NCI-H1048 (cell line): ENCODE results near the gene HDAC5.
A peak's percentile ranks its signal among the peaks of the same experiment; 100 is the strongest.

Experiments
- DNase-seq: peaks from one replicate; lab custom pipeline; 2025; lab: John Stamatoyannopoulos, UW

Gene HDAC5

DNA sequence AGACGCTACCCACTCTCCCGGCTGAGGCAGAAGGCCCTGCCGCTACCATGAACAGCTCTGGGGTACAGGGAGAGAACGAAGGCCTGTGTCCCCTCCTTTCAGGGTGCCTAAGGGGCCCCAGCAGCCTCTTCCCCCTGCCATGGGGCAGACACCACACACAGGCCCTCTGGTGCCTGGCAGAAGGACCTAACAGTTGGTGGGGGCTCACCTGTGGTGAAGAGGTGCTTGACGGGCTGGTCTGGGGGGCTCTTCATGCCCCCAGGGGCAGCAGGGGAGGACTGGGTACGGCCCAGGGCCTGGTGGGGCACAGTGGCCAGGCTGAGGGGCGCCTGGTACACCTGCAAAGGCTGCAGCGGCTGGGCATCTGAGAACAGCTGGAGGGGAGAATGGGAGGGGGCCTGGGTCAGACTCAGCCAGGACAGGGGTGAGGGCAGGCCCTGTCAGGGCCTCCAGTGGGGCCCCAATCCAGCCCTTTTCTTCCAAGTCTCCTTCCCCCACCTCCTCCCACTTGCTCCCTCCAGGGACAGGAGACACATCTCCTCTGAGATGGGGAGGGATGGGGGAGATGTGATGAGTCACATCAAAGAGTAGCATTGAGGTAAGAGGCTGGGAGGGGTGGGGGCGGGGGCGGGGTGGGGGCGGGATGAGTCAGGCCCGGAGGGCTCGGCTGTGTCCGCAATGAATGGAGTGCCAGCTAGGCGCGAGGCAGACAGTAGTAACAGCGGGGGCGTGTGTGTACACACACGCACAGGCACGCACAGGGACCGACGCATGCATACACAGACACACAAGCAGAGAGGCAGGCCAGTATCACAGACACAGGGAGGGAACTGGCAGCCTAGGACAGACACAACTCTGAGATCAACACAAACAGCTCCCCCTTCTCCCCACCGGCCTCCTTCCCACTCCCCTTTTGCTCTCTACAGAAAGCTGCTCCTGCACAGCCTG lies 36.8 kb downstream of the HDAC5 start:
- no peak for DNase-seq

DNA sequence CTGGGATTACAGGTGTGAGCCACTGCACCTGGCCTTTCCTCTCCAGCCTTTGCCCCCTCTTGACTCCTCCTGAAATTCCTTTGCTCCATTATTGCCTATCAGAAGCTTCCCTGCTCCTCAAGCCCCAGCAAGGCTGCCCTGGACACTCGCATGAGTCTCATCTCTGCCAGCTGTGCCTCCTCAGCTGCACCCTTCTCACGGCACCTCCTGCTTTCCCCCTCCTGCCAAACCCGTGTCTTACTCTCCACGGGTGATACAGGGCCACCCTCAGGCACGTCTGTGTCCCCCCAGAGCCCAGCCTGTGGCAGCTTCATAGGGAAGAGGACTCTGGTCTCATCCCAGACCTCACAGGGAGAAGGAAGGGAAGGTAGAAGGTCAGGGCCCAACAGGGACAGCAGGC lies 37.5 kb downstream of the HDAC5 start:
- DNase-seq, result no peak

DNA sequence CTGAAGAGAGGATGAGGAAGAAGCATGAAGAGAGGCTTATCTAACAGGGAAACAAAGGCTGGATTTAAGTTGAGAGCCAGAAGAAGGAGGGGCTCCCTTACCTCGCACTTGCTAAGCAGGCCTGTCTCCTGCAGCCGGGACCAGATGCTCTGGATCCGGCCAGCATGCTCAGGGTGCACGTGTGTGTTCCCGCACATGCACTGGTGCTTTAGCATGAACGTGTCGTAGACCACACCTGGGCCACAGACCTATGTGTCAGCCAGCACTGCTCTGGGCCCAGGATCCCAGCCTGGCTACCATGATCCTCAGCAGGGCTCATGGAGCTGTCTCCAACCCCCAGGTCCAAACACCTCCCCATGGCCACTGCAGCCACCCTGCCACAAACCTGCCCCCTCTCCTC lies 38.5 kb downstream of the HDAC5 start:
- DNase-seq, result no peak

DNA sequence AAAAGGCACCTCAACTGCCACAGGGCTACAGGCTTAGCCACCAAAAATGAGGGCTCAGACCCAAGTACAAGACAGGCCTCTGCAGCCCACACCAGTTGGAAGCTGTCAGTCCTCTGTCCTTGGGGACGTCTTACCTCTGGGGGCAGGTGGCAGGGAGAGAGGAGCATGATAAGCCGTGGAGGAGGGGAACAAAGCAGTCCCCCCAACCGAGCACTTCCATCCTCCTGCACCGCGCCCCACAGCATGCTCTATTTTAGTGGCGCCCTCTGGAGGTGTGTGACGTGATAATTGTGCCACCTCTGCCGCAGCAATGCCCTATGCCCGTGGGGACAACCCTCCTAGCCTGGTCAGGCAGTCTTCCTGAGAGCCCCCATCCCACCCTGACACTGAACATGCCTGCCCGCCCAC lies 39.3 kb downstream of the HDAC5 start:
- no peak for DNase-seq

DNA sequence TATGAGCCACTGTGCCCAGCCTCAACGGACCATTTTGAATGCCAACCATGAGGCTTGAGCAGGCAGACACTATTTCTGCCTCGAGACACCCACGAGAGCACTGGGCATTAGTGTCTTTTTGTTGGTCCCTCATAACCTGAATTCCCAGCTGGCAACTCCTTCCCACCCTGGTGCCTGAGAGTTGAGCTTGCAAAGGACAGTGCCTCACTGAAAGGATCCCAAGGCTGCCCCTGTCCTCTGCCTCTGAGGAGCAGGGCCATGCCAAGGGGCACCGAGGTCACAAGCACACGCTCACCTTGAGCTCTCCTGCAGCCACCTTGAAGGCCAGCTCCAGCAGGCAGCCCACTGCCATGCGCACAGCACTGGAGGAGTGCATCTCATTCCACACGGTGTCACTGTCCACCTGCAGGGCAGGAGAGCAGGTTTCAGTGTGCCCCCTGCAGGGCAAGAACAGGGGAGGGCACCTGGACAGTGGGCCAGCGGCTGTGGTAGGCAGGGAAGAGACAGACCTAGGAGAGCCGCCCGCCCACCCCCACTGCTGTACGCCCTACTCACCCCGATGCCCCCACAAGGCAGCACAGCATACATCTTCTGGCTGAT lies 40.1 kb downstream of the HDAC5 start:
- no peak for DNase-seq

DNA sequence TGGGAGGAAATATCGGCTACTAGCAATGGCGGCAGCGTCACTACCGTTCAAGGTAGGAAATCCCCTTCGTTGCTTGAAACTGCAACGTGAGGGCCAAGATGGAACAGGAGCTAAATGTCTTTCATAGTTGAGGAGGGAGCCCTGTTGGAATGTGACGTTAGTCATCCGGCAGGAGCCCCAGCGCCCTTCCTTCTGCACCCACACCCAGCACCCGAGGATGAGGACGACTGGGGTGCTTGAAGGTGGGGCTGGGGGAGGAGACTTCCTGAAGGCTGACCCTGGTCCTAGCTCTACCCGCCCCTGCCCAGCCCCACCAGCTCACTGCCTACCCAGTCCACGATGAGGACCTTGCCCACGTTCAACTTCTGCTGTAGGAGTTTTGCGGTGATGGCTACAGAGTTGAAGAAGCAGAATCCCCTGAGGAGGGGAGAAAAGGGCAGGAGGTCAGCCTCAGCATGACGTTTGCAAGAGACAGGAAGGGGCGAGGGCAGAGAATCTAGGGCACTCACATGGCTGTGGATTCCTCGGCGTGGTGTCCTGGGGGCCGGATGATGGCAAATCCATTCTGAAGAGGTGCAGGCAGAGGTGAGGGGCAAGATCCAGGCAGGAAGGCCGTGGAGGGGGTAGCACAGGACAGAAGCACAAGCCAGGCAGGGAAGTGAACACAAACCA lies 41.0 kb downstream of the HDAC5 start:
- DNase-seq, result no peak

DNA sequence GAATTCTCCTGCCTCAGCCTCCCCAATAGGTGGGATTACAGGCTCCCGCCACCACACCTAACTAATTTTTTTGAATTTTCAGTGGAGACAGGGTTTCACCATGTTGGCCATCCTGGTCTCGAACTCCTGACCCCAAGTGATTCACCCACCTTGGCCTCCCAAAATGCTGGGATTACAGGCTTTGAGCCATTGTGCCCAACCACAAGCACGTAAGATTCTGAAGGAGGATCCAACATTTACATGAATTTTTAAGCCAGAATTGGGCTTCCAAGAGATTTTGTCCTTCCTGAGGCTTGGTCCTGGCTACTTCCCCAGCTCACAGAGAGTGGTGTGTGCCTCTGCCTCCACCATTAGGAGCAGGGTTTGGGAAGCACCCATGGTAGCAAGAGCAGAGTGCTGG lies 41.8 kb downstream of the HDAC5 start:
- no peak for DNase-seq

DNA sequence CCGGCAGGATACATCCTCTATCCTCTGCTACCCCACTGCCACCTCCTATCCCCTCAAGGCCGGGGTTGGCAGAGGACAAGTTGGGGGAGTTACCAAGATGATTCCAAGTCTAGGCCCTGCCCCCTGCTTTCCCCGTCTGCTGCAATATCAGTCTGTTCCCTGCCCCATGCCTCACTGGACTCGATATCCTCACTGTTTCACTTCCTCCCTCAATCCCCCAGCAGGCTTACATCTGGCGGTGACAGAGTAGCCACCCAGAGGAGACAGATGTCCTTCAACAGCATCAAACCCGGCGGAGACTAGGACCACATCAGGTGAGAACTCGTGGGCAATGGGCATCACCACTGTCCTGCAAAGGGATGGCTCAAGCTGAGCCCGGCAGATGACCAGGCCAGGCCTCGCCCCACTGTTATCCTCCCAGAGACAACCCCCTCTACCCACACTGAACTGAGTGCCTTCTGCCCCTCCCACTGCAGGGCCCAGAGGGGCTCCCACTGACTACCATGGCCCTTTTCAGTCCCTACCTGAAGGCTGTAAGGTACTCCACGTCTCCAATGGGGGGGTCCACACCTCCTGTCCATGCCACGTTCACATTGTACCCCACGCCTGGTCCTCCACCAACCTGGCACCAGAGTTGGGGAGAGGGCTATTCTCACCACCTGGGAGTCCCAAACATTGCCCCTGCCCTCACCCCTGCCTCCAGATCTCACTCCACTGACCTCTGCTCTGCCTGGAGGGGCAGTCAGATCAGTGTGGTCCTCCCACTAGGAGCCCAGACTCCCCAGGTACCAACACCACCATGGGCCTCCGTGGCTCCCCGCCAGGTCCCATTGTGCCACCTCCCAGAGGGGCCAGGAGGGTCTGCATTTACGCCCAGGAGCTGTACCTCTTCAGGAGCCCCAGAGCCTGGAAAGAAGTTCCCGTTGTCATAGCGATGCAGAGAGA lies 43.3 kb downstream of the HDAC5 start:
- DNase-seq, result no peak

DNA sequence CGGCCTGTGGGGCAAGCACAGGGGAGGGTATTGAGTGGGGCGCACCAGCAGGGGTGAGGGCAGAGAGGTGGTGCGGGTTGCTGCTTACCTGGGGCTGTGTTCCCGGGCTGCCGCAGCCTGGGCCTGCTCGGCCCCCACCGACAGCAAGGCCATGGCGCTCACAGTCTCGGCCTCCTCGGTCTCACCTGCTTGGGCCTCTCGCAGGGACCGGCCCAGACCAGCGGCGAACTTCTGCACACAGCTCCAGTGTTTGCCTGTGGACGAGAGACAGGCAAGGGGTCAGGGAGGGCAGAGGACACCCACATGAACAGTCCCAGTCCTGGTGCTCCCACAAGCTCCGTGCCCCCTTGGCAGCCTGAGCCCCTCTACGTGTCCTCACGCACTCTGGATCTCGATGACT lies 45.0 kb downstream of the HDAC5 start:
- DNase-seq, result no peak

DNA sequence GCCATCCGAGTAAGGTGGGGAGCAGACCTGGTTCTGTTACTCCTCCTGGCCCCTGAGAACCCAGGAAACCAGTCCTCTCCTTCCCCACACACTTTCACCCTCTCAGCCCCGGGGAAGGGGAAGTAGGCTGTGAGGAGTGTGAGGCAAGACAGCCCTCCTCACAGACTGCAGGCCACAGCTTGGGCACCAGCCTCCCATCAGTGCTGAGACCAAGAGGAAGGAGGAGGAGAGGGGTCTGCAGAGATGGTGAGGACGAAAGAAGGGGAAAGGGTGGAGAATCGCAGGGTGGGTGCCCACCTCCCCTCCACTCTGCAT lies 45.9 kb downstream of the HDAC5 start:
- DNase-seq, result no peak

DNA sequence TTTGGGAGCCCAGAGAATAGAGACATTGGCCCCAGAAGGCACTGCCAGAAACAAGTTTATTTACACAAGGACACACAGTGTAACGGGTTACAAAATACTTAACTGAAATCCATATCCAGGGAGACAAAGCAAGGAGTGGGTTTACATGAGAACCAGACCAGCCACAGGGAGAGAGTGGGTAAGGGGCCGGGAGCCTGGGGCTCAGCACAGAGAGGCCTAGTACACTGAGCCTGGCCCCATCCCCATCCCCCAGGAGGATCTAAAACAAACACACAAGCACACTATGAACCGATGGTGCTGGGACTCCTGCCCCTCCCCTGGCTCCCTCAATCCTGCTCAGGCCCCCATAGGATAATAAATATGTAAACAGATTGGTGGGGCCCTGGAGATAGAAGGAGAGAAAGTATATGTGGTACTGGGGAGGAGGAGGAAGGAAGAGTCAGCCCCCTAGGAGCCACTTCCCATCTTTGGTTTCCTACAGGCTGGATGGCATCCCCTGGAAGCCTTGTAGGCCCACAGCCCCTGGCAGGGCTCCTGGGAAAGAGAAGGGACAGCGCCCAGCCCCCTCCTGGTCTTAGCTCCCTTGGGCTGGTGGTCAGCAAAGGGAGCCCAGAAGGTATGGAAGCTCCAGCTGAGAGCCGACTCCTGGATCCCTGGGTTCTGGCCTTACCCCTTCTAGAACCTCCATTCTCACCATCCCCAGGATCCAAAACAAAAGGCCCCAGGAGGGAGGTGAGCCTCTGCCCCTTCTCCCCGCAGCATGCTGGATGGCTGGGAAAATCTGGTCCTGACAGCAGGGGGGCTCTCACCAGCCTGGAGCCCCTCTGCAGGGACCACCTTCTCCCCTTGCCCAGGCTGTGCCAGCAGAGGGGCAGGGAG lies 46.5 kb downstream of the HDAC5 start:
- no peak for DNase-seq

DNA sequence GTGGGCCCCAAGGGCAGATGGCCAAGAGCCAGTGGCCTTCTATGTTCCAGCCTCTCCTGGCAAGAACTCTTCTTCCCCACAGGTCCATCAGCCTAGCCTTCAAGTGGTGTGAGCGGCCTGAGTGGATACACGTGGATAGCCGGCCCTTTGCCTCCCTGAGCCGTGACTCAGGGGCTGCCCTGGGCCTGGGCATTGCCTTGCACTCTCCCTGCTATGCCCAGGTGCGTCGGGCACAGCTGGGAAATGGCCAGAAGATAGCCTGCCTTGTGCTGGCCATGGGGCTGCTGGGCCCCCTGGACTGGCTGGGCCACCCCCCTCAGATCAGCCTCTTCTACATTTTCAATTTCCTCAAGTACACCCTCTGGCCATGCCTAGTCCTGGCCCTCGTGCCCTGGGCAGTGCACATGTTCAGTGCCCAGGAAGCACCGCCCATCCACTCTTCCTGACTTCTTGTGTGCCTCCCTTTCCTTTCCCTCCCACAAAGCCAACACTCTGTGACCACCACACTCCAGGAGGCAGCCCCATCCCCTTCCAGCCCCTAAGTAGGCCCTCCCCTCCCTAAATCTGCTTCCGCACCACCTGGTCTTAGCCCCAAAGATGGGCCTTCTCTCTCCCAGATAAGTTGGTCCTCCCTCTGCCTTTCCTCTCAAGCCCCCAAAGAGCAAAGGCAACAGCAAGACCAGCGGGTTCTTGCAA lies 47.7 kb downstream of the HDAC5 start:
- no peak for DNase-seq

DNA sequence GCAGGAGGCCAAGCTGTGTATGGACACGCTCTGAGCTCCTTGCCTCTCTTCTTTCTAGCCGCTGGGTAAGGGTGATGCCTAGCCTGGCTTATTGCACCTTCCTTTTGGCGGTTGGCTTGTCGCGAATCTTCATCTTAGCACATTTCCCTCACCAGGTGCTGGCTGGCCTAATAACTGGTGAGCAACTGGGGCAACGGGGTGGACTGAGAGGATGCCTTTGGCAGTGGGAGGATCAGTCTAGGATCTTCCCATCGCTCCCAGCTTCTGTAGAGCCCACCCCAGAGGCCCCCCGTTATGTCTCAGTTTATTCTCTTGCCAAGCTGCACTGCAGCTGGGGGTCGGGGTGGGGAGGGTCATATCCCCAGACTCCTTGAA lies 48.5 kb downstream of the HDAC5 start:
- no peak for DNase-seq

DNA sequence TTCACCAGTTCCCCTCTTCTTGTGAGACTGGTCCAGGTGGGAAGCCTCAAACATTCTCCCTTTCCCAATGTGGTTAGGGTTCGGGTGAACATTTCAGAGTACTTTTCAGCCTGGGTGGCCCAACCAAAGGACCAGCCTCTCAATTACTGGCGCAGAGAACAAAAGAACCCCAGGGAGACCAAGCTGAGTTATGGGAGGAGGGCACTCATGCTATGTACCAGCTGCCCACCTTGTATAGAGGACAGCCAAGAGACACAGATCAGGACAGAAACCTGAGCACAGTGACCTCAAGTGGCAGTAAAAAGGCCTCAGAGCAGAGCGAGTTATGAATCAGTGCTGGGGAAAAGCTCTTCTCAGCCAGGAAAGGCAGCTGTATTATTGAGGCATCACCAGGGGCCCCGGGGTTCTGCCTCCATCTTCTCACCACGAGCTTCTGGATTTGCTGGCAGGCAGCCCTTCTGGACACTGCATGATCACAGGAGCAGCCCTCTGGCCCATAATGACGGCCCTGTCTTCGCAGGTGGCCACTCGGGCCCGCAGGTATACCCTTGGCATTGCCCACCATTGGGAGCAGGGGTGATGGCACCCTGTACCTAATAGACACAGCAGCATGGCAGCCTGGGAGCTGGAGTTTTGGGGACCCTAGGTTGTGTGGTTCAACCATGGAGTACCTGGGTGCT lies 49.1 kb downstream of the HDAC5 start:
- DNase-seq, result no peak

DNA sequence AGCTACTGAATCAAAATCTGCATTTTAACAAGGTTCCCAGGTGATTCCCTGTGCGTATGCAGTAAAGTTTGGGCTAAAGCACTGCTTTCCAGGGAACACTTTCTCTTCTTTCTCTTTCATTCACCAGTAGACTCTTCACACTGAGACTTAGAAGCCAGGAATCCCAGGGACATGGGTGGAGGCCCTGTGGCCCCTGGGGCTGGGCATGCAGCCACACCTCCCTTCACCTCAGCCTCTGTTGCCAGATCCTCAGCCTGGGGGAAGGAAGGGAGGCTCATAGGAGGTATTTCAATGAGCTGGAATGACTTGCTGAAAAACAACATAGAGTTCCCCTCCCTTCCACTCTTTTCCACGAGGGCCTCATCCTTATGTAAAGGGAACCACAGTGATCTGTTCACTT lies 51.7 kb downstream of the HDAC5 start:
- no peak for DNase-seq

DNA sequence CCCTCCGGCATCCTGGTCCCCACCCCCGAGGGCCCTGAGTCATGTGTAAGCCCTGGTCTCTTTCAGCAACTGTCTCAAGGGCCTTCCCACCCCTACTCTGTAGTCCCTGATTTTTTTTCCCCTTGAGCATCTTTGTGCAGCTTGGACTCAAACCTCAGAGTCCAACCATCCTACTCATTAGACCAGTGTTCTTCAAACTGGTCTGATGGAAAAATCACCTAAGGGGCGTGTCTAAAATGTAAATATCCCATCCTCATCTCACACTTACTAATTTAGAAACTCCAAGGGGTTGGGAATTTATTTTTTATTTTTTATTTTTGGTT lies 52.3 kb downstream of the HDAC5 start:
- no peak for DNase-seq

DNA sequence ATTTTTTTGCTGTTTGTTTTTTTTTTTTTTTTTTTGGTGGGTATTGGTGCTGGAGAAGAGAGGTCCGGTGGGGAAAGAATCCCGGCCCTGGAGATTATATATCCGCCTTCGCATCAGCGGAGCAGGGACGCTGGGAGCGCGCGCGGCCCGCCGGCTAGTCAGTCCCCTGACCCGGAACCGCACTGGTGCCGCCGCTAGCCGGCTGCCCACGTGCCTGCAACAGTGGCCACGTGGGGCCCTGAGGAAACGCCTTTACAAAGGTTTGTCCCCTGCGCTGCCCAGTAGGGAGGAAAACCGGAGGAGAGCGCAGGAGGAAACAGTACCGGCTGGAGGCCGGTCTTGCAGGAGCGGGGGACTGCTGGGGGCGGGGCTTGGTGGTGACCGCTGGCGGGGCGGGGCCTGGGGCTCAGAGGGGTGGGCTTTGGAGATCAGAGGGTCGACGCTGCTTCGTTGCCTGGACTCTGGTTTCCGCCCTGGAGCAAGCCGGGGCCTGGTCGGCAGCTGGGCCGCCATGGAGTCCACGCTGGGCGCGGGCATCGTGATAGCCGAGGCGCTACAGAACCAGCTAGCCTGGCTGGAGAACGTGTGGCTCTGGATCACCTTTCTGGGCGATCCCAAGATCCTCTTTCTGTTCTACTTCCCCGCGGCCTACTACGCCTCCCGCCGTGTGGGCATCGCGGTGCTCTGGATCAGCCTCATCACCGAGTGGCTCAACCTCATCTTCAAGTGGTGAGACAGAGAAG lies 52.8 kb downstream of the HDAC5 start, which contains the start of gene G6PC3:
TSS of gene G6PC3 (plus strand) at position 281 of the 743 bp plus-strand sequence. CDS start at position 512, 231 bp downstream.
- DNase-seq, result peak; percentile 88

DNA sequence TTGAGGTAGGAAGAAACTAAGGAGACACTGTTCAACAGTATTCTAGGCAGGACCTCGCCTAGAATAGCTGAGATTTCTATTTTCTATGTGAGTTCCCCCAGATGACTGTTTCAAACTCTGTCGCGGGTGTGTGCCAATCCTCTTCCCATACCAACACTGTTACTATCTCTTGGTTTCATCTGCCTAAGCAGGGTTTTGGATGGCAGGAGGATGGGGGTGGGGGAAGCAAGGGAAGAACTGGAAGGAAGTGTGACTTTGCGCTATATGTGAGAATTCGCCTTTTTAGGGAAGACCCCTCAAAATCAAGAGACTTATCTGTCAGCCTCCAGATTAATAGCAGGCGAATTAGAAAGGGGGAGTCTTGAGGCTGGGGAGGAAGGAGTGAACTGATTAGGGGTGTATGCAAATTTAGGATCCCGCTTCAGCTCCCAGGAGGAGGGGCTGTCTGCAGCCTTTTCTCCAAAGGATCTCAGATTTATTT lies 53.4 kb downstream of the HDAC5 start:
- DNase-seq, result no peak

DNA sequence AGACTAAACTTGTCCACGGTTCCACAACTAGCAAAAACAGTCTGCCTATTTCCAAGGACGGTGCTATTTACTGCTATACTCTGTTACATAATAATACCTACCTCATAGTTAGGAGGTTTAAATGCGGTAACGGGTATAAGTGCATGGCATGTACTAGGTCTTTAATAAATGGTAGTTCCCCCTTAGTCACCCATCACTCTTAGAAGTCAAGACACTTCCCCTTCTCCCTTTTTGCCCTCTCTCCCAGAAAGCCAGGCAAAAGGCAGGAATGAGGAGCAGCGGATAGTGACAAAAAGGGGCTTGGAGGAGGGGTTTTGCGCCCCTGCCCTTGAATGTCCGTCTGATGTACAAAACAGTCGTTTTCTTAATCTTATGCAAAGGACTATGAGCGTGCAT lies 55.9 kb downstream of the HDAC5 start:
- DNase-seq, result no peak
